HS-5 (cell line): Measurements from ENCODE around the gene UBE4A.

ENCODE experiments used
- DNase-seq: peaks from one replicate; pipeline ENCODE4 v3.0.0-alpha.2; 2012; ENCODE audit warnings: low read depth

The UBE4A gene

GRCh38 chr11:118341815-118342489 lies 17.4 kb upstream of the UBE4A start:
- no peak for DNase-seq

DNA sequence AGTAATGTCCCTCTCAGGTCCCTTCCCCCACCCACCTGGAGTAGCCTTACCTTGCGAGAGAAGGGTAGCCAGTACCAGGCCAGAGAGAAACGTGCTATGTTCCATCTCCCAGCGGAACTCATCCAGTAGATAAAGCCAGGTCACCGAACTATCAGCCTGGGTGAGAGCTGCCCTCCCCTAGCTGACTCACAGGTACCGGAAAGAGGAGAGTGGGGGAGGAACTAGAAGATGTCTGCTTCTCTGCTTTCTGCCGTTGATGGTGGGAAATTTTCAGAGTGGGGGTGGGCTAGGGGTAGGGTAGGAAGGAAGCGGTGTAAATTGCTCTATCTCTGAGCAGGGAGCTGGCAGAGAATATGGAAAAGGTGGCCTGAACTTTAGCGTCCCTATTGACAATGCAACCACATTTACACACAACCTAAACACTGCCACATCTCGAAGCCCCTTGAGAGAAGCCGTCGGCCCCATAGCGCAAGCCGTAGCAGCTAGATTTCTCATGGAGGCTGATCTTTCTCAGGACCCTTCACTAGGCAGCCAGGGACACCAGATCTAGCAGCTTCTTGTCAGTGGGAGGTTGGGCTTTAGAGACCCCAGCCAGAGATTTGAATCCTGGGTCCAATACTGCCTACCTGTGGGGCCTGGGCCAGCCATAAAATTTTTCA lies 16.8 kb upstream of the UBE4A start, which contains the start of gene CD3D:
Gene CD3D (minus strand): TSS at position 203 of the 659 bp plus-strand sequence. CDS start 98 bp downstream, at position 105.
- no peak for DNase-seq

DNA sequence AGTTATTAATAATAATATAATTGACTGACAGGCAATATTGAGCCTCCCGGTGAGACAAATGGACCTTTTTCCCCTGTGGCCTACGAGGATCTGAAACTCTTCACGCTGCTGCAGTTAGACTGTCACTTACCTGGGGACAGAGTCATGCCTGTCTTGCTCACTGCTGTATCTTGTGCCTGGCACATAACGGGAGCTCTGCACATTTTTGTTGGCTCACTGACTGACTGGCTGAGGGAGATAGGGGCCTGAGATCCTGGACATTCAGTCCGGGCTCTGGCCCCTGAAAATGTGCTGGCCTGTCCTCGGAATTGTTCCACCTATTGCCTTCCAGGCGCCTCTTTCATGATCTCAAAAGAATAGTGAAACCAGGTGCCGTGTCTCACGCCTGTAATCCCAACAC lies 16.2 kb upstream of the UBE4A start:
- no peak for DNase-seq

GRCh38 chr11:118343981-118344515 lies 15.4 kb upstream of the UBE4A start, which contains the start of gene CD3G:
Gene CD3G, plus strand, starts transcription at chr11:118344344. Its CDS starts 80 bp downstream, at chr11:118344424.
- DNase-seq = no peak

GRCh38 chr11:118349475-118349874 lies 9.9 kb upstream of the UBE4A start:
- no peak for DNase-seq

- no peak for DNase-seq
Measured at GRCh38 chr11:118353084-118353710, 6.2 kb upstream of the UBE4A start.

GRCh38 chr11:118358071-118358470 lies 1.3 kb upstream of the UBE4A start:
- DNase-seq = no peak

DNA sequence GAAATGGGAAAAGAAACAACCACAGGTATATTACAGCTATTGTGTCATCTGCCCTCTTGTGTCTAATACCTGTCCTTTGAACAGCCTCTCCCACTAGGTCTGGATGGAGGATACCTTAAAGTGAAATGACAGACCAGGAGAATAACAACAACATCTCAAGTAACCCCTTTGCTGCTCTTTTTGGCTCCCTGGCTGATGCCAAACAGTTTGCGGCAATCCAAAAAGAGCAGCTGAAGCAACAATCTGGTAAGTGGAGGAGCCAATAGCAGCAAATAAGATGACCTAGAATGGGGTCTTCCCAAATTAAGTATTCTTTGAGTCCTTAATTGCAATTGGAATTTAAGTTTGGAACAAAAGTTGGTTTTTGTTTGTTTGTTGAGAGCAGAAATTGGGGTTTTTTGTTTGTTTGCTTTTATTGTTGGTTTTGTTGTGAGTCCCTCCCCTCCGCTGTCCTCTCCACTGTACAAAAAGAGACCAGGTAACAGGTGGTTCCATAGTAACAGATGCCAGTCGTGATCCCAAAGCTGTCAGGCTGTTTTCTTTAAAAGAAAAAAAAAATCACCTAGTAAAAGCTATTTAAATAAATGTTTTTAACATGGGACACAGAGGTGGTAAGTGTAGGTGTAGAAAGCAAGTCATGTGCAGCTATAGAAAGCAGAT lies 5.7 kb downstream of the UBE4A start:
- DNase-seq = no peak

- DNase-seq = no peak
Measured at GRCh38 chr11:118366287-118366686, 6.9 kb downstream of the UBE4A start.

- no peak for DNase-seq
Measured at GRCh38 chr11:118370774-118371173, 11.4 kb downstream of the UBE4A start.

- DNase-seq = no peak
Measured at GRCh38 chr11:118373263-118373662, 13.9 kb downstream of the UBE4A start.

- no peak for DNase-seq
Measured at GRCh38 chr11:118373871-118374270, 14.5 kb downstream of the UBE4A start.

- DNase-seq = no peak
Measured at GRCh38 chr11:118374729-118375128, 15.3 kb downstream of the UBE4A start.

DNA sequence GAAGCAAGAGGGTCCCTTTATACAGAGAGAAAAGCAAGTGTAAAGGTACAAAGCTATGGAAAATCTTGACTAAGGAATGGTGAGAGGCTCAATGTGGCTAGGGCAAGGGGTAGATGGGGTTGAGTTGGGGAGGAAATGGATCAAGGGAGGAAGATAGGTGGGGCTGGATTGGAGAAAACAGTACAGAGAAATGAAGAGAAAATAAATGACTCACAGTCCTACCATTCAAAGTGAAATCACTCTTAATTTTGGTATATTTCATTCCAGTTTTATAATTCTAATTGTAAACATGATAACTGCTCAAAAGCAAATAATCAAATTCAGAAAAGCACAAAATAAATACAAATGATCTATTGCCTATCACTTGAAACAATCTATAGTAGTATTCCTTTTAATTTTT lies 16.6 kb downstream of the UBE4A start:
- DNase-seq = no peak

DNA sequence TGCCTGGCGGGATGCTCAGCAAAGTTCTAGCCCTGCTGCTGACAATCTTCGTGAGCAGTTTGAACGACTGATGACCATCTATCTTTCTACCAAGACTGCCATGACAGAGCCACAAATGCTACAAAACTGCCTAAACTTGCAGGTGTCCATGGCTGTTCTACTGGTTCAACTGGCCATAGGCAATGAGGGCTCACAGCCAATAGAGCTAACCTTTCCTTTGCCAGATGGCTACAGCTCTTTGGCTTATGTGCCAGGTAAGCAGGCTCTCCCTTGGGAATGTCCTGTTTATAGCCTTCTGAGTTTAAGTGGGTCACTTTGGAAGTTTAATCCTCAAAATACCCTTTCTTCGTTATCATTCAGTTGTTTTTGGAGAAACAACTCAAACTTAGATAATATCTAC lies 20.1 kb downstream of the UBE4A start:
- DNase-seq = no peak

DNA sequence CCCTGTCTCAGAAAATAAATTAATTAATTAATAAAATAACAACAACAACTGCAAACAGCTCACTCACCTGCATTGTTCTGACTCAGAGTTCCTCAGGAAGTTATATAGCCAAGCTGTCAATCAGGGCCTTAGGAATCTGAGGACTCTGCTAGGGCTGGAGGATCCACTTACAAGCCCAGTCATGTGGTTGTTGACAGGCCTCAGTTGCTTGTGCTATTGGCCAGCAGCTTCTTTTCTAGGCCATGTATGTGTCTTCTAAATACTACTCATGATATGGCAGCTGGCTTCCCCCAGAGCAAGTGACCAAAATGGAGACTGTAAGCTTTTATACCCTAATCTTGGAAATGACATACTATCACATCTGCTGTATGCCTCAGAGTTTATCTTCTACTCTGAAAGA lies 21.2 kb downstream of the UBE4A start:
- DNase-seq = no peak

DNA sequence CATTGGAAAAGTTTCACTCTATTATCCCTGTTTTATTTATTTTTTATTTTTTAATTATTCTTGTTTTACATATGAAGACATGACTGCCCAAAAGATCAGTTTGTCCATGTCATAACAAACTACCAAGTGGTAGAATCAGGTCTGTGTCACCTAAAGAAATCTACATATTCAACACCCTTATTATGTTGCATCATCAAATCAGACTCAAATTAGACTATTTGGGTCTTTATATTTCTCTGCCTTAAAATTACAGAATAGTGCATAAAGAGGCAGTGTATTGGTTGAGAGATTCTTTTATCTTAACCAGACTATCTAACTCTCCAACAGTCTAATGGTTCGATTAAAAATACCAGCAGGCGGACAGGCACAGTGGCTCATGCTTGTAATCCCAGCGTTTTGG lies 23.6 kb downstream of the UBE4A start:
- no peak for DNase-seq

DNA sequence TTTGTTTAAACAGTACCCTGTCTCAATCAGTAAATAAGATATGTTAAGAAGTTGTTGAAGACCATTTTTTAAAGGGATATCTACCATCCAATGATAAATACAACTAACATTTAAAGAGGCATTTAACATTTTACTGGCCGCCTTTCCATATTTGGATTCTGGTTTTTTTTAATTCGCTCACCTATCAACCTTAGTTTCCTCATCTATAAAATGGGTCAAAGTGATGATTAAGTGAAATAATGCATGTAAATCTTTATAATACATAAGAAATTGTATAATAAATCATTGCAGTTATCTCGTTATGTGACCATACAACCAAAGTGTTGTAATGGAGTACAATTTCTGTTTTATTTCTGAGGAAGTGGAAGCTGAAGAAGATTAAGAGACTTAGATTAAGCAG lies 24.3 kb downstream of the UBE4A start:
- DNase-seq = no peak

DNA sequence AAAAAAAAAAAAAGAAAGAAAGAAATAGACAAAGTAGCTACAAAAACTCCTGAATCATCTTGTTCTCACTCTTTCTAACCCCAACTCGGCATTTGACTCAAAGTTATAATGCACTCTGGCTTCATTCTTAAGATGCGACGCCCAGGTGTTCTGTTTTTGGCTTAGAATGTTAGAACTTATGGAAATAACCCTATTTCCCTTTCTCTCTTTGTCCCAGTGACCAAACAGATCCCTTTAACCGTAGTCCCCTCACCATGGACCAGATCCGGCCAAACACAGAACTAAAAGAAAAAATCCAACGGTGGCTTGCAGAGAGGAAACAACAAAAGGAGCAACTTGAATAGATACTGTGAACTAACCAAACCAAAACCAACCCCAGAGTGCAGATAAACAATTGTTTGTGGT lies 36.7 kb downstream of the UBE4A start:
- no peak for DNase-seq

GRCh38 chr11:118397448-118397847 lies 38.0 kb downstream of the UBE4A start:
- DNase-seq = no peak

DNA sequence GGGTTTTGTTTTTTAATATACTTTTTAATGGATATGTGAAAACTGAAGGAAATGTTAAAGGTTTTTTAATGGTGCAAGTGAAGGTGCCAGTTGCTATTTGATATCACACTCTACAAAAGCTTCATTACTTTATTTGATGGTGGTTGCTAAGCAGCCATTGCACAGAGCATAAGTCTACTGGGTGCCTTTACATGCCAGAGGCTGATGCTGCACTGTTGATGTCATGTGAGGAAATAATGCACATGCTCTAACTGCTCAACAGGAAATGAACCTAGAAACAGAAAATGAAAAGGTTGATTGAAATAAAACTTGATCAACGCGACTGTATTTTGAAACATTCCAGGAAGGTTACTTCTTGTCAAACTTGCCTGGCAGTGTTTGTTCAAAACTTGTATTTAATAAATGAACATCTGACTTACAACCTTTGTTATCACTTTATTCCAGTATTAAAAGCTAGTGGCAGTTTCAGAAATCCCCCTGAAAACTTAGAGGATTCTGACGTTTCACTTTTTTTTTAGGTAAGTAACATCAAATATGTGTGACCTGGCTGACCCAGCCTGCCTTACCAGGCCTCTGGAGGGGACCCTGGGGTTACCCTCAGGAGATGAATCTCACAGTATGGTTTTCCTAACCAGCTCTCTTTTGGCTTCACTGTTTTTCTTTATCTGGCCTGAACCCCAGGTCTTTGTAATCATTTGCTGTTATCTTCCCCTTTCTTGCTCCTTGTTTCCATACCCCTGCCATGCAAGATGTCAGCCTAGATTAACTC lies 39.6 kb downstream of the UBE4A start:
- DNase-seq = no peak
